SU-DHL-6 (cell line): ENCODE measurements around the gene ZBTB8OS.

ENCODE experiments used
- CTCF ChIP-seq: fragments of 200-600 bp; sonication (generic); IDR thresholded peaks from one replicate; pipeline ENCODE4 v1.5.1; 2017; ENCODE audit warnings: antibody characterized with exemption, mild to moderate bottlenecking, low read length, moderate library complexity; ENCODE audit not compliant: insufficient read depth, poor library complexity, severe bottlenecking
- EZH2phosphoT487 ChIP-seq: fragments of 200-600 bp; sonication (generic), shearing (Covaris generic); conservative IDR thresholded peaks from 2 replicates; pipeline ENCODE4 v1.6.1; 2018; ENCODE audit warnings: mild to moderate bottlenecking, antibody characterized with exemption, low read length, moderate library complexity, mixed read lengths

DNA sequence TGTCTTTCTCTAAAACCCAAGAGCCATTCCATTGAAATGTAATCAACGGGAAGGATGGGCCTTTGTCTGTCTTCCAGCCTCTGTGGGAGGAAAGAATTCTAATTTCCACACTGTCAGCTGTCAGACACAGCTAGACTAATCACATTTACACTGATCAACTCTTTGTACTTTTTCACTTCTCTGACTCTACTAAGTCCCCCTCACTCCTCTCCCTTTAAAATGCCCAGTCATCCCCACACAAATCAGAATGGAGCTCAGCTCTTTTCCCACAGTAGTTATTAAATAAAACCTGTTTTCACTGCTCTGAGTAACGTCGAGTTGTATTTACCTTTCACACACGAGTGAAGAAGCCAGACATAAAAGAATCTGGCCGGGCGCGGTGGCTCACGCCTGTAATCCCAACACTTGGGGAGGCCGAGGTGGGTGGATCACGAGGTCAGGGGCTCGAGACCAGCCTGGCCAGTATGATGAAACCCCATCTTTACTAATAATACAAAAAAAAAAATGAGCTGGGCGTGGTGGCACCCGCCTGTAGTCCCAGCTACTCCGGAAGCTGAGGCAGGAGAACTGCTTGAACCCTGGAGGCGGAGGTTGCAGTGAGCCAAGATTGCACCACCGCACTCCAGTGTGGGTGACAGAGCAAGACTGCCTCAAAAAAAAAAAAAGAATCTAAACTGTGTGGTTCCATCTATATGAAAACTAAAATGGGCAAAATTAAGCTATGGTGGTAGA lies 13.3 kb downstream of the ZBTB8OS start:
- TF ChIP-seq CTCF (no peak), EZH2phosphoT487 (no peak)
